ENCODE data around the gene CCDC187. TPM values are rescaled to one million over a fixed set of nuclear protein-coding genes. Genes with fewer than 3 reads are reported as not detected.

The CCDC187 gene
- total and polyA plus RNA-seq, 2 of the 13 experiments (the other 11 are each of a cell fraction or from before 2014, with no cell fraction given) = 0.03 to 0.13 TPM

DNA sequence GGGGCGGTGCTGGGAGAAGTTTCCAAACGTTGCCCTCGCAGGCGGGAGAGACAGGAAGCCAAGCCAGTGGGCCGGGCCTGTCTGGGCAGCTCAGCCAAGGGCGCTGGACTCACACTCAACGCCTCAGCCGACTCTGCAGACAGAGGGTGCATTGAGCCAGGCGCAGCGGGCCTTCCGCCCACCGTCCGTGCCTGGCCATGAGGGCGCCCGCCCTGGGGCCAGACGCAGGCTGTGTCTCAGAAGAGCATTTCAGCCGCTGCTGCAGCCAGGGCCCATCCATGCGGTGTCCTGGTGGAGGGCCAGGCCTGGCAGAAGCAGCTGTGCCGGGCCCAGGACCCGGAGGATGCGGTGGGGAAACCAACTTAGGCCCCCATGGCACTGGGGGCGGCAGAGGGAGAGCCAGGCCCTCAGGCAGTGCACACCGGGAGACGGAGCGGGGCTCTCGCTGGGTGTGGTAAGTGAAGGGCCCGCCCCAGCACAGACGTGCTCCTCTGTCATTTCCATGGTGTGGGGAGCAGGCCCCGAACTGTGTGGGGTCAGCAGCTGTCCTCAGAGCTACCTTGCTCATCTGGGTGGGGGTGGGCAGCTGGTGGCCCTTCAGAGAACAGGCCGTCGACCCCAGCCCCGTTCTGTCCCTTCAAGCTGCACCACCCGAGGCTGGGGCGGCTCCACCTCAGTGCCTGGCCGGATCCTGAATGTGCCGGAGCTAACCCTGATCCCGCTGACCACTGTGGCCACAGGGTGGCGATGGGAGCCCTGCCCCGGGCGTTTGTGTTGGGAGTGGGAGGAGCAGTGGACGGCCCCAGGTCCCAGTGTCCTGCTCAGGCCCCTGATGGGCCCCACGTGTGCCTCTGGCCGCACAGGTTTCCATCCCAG, 41.6 kb upstream of the CCDC187 start (continued):
- TF ChIP-seq POLR2AphosphoS5 (IDR thresholded peaks at IDR 0.05; ENCODE audit: low read depth, low read length) = peak; percentile 26; the same call in 1 of the 2 replicates
- TF ChIP-seq PHF8 (CRISPR knock-in tag; IDR thresholded peaks at IDR 0.05) = peak; percentile 66
- 0 out of 2 replicates have a peak, but pooled peaks have one; percentile 25 for TF ChIP-seq ZMAT3 (CRISPR knock-in tag; conservative IDR thresholded peaks at IDR 0.05)
- no peak for TF ChIP-seq ZNF510 (CRISPR knock-in tag; IDR thresholded peaks at IDR 0.05; ENCODE audit: low read depth)
- no peak for TF ChIP-seq ZNF589 (CRISPR knock-in tag; conservative IDR thresholded peaks at IDR 0.05)
- TF ChIP-seq ZSCAN30 (CRISPR knock-in tag; IDR thresholded peaks at IDR 0.05) = no peak
- TF ChIP-seq CSRNP2 (CRISPR knock-in tag; conservative IDR thresholded peaks at IDR 0.05; ENCODE audit: low read depth) = no peak
- TF ChIP-seq SOX6 (IDR thresholded peaks at IDR 0.05) = no peak
- TF ChIP-seq SOX6 (CRISPR knock-in tag; IDR thresholded peaks at IDR 0.05) = peak; percentile 60
- TF ChIP-seq REXO4 (CRISPR knock-in tag; IDR thresholded peaks at IDR 0.05; ENCODE audit: borderline replicate concordance) = no peak
- TF ChIP-seq, protein P1, sequence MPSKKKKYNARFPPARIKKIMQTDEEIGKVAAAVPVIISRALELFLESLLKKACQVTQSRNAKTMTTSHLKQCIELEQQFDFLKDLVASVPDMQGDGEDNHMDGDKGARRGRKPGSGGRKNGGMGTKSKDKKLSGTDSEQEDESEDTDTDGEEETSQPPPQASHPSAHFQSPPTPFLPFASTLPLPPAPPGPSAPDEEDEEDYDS (CRISPR knock-in tag; IDR thresholded peaks at IDR 0.05) = peak; percentile 35; the same call in 1 of the 2 replicates
- TF ChIP-seq, protein P2, sequence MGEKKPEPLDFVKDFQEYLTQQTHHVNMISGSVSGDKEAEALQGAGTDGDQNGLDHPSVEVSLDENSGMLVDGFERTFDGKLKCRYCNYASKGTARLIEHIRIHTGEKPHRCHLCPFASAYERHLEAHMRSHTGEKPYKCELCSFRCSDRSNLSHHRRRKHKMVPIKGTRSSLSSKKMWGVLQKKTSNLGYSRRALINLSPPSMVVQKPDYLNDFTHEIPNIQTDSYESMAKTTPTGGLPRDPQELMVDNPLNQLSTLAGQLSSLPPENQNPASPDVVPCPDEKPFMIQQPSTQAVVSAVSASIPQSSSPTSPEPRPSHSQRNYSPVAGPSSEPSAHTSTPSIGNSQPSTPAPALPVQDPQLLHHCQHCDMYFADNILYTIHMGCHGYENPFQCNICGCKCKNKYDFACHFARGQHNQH (CRISPR knock-in tag; IDR thresholded peaks at IDR 0.05) = no peak; the same call in 1 of the 2 replicates
- TF ChIP-seq XBP1 (CRISPR knock-in tag; IDR thresholded peaks at IDR 0.05) = no peak
- no peak for TF ChIP-seq ZNF790 (CRISPR knock-in tag; IDR thresholded peaks at IDR 0.05; ENCODE audit: borderline replicate concordance)
- TF ChIP-seq ZNF407 (CRISPR knock-in tag; IDR thresholded peaks at IDR 0.05; ENCODE audit: not compliant biosample characterization) = peak; percentile 21
- TF ChIP-seq MATR3 (CRISPR knock-in tag; IDR thresholded peaks at IDR 0.05) = no peak
- no peak for TF ChIP-seq PTBP1 (IDR thresholded peaks at IDR 0.05; ENCODE audit: low read depth, low read length, poor library complexity, severe bottlenecking)
- no peak for TF ChIP-seq ZNF580 (CRISPR knock-in tag; IDR thresholded peaks at IDR 0.05; ENCODE audit: borderline replicate concordance, low read depth)
